ENCODE results near the gene TRRAP.

Gene TRRAP

DNA sequence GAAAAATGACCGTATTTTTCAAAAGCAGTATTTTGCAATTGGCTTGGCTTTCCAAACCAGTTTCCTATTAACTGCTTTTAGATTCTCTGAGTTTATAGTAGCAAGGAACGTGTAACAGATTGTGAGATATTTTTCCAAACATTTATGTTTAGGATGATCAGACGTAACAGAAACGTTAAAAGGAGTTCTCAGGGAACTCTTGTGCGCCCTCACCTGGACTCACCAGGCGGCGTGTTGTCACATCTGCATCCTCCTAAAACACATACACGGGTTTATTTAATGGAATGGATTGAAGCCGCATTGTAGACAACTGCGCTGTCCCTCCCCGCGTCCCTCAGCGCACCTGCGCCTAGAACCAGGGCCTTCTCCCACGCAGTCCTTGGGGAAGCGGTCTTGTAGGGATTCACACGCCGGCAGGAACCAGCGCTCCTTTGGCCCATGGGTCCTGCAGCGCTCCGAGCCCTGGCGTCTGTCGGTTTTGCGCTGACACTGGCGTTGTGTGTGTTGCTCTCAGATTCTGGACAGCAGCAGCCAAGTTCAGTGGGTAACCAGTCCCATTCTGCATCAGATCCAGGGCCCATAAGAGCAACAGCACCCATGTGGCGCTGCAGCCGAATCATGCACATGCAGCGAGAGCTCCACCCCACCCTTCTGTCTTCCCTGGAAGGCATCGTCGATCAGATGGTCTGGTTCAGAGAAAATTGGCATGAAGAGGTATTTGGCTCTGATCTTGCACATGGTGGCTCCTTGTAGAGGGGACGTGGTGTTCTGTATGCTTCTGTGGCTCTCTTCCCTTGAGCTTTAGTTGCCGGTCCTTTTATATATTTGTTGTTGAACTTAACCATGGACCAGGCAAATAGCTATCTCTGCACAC lies 114.9 kb downstream of the TRRAP start:
- no peak for DNase-seq

DNA sequence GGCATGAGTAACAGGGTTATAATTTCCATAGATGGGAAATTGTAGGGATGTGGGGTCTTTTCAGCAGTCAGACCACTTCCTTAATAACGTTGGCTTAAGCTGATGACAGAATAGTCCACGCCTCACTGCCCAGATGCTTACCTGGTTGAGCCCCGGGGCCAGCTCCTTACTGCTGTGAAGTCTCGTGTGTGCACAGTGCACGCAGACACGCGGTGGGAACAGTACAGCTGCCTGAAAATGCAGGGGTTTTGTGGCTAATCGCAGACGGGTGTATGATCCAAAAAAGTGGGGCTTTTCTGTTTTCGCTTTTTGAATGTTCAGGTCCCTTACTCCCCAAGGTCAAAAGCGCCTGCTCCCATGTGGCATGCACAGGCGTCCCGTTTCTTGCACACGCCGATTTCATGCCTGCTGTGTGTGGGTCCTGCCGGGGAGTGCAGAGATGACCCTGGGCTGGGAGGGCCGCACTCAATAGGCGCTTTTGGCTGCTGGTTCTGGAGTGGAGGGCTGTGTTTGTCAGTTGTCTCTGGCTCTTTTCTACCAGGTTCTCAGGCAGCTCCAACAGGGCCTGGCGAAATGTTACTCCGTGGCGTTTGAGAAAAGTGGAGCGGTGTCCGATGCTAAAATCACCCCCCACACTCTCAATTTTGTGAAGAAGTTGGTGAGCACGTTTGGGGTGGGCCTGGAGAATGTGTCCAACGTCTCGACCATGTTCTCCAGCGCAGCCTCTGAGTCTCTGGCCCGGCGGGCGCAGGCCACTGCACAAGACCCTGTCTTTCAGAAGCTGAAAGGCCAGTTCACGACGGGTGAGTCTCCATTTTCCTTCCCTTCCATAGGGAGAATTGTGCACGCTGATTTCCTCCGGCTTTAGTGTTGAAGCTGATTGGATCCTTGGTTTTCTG lies 116.0 kb downstream of the TRRAP start:
- no peak for DNase-seq

DNA sequence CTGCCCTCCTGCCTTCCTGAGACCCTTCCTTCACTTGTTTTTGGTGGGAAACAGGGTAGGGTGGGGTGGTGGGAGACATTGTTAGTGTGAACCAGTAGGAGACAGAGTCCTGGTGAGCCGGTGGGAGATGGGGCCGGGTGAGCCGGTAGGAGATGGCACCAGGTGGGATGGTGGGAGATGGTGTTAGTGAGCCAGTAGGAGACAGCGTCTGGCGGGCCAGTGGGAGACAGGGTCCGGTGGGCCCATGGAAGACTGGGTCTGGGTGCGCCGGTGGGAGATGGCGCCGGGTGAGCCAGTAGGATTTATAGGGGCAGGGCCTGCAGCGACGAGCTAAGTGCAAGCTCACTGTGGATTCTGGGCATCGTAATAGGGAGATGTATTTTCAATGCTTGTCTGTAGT lies 116.8 kb downstream of the TRRAP start:
- DNase-seq = no peak

DNA sequence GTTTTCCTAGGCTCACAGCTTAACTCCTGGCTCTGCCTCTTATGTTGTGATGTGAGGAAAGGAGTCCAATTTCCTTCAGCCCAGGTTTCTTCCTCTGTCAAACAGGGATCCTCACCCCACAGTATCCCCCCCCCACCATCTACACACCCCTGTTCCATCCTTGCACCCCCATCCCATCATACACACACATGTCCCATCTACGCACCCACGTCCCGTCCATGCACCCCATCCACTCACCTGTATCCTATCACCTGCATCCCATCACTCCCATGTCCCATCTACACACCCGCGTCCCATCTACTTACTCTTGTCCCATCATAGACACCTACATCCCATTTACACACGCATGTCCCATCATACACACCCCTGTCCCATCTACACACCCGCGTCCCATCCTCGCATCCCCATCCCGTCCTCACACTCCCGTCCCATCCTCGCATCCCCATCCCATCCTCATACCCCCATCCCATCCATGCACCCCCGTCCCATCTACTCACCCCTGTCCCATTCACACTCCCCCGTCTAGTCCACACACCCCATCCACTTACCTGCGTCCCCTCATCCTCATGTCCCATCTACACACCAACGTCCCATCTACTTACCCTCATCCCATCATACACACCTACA lies 117.3 kb downstream of the TRRAP start:
- no peak for DNase-seq

DNA sequence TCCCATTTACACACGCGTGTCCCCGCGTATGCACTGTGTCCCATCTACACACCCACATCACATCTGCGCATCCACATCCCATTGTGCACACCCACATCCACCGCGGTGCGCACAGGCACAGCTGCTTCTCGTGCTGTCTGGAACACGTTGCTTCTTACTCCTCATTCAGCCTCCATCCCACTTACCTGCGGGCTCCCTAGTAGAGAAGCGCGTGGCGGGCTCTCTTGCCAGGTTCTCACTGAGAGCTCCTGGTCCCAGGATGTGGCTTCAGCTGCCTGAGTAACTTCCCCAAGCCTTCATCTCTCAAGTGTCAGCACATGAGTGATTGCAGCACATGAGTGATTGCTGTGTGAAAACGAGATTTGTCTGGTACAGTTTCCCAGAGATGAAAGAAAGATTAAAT lies 117.8 kb downstream of the TRRAP start:
- DNase-seq = no peak

DNA sequence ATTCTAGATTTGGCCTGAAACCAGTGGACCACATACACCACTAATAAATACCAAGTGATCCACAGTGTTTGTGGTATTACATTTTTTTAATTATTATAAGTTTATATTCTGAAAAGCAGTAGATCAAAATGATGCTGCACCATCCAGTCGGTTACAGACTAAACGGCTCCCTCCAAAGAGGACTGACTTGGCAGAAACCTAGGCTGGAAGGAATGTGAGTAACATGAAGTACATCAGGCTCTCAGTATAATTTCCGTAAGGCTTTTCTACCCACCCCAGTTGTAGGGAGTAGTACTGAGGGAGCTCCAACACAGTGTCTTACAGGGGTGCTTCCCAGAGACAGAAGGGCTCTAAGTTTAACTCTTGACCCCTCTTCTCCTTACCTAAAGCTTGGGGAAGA lies 119.5 kb downstream of the TRRAP start:
- no peak for DNase-seq

DNA sequence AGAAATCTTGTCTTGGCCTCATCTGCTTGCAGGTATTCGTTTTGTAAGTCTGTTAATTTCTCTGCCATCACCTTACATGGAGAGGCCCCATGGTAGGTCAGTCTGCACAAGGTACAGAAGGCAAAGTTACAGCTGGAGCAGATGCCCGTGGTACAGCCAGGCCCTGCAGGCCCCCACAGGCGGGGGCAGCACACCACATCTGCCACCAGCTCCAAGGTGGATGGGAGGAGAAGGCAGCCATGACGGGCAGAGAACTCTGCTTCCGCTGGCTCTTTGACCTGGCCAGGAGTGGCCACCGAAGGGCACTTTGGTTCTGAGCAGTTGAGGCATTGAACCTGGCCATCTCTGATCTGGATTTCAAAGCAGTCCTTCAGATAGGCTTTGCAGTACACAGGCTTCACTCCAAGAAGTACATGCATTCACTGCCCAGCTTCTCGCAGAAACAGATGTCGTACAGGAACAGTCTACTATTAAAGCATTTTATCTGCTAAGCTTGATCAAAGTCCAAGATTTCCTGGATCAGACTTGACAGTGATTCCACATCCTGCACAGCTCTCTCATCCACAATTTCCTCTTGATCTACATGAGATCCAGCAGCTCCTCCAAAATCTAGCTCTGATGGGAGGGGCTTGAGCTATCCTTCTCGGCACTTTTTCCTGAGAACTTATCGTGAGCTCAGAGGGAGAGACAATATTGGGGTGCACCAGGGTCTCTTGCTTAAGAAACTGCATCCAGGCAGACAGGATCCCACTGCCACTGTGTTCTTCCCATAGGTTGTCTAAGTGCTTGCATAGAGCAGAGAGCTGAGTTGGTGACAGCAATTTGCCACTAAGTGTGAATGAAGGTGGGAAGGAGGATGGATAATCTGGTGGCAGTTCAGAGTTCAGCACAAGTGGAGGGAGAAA lies 120.7 kb downstream of the TRRAP start:
- no peak for DNase-seq

DNA sequence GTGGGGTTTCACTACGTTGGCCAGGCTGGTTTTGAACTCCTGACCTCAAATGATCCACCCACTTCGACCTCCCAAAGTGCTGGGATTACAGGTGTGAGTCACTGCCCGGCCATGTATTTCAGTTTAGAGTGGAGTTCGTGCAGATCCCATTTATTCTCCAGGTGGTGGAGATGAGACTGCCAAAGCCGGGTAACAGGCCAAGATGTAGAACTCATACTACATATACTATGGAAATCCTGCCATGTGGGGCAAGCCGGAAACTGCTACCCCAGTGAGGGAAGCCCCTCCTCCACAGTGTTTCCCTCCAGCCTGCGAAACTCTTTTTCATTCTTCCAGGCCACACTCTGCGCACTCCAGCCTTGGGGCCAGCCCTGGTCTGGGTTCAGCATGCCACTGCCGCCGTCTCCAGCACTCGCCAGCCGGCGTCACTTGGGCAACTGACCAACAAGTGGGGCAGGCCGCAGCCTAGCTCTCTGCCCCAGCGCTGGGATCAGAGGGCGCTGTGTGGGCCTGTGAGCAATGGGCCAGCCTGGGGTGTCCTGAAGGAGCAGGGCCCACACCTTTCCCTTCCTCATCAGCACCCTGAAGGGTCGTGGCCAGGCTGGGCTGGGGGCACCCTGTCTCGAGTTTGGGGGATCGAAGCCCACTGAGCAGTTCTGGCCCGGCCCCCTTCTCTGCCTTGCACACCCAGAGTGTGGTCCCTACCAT lies 122.0 kb downstream of the TRRAP start:
- no peak for DNase-seq

DNA sequence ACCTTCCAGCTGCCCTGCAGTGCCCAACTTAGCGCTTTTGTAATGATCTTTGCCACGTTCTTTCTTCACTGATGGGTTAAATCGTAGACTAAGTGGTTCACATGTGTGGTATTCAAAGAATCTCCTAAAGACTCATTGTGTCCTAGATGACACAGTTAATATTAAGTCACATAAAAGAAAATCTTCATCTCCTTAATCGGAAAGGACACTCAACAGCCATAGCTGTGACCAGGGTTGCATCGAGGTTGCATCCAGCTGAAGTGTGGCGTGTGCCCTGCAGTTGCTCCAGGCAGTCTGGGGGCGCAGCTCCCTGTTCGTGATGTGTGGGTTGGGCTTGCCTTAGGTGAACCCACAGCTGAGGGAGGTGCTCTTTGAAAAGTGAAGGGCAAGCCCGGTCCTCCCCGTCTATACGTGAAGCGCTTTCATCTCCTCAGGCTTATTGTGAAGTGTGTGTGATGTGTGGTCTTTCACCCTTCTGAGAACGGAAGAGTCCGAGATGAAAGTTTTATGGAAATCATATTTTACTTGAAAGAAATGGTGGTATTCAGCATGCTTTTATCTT lies 122.7 kb downstream of the TRRAP start:
- no peak for DNase-seq

DNA sequence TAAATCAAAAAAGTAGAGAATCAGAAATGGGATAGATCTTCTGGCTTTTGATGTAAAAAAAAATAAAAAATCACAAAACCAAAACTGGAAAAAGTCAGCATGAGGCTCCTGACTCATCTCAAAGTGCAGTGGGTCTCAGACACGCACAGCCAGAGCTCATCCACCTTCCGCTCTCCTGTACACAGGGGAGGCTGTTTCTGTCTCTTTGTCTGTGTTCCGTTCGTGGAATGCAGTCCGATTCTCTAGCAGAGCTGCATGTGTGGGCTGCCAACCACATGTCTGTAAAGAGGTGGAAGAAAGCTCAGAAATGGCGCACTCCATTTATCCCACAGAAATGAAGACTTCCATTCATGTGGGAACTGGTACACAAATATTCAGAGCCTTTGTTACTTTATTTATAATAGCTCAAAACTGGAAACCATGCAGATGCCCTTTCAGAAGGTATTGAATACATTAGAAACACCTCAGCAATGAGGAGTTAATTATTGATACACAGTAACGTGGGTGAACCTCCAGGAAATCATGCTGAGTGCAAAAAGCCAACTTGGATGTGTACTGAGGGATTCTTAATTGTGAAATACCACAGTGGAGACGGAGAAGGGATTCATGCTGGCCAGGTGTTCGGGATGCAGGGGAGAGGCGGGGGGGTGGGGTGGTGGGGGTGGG lies 123.3 kb downstream of the TRRAP start:
- no peak for DNase-seq

DNA sequence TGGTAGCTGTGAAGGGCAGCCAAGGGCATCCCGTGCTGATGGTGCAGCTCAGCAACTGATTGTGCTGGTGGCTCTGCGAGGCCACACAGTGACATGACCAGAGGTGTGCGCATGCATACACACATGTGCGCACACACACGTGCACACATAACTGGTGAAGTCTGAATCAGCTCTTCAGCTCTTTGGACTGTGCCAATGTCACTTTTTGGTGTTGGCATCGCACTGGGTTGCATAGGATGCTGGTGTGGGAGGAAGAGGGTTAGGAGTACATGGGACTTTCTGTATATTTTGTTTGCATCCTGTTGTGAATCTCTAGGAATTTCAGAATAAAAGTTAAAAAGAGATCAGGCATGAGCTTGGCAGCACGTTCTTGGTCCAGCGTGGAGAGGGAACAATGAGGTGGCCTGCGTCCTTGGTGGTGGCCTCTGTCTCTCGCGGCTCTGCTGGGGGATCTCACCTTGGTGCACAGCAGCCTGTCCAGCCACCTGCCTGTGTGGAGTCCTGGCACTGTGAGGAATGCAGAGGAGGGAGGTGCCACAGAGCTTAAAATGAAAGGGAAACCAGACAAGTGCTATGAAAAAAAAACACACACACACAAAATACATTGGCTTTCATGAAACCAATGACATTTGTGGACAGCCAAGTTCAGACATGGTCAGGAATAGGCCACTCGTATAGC lies 124.0 kb downstream of the TRRAP start:
- DNase-seq = no peak

DNA sequence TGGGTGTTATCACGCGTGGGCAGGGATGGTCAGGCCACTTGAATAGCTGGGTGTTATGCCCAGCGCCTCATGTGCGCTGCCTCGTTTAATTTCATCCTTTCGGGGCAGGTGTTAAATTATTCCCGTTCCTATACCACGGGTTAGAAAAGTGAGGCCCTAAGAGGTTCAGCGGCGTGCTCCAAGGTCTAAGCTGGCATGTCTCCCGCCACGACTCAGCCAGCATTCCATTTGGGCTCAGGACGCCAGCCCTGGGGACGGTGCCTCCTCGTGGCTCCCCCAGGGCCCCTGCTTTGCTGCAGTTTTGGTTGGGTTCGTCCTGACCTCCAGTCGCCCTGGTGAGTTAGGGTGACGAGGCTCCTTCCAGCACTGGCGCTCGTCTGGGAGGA lies 124.5 kb downstream of the TRRAP start:
- DNase-seq = no peak

DNA sequence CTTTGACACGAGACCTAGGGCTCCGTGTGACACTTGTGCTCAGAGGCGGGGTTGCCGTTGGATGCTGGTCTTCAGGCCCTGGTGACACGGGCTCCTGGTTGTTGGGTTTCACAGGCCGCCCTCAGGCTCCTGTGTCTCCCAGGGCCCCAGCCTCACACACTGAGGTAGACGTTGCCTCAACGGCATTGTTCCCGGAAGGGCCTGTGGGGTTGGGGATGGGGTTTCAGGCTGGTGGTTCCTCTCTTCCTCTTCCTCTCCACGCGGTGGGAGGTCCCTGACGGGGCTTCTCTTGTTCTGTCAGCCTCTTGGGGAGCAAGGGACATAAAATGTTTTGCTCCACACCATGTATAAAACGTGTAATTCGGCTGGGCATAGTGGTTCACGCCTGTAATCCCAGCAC lies 125.1 kb downstream of the TRRAP start:
- DNase-seq = no peak

DNA sequence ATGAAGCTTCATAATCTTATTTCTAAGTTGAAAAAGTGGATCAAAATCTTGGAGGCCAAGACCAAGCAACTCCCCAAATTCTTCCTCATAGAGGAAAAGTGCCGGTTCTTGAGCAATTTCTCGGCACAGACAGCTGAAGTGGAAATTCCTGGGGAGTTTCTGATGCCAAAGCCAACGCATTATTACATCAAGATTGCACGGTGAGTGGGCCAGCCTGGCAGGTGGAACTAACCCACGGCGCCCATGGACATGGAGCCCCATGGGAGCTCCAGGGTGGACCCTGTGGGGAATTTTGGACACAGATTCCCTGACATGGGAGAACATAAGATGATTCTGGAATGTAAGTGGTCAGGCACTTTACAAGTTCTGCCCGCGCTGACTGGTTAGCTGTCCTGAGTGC lies 125.9 kb downstream of the TRRAP start:
- DNase-seq = no peak

DNA sequence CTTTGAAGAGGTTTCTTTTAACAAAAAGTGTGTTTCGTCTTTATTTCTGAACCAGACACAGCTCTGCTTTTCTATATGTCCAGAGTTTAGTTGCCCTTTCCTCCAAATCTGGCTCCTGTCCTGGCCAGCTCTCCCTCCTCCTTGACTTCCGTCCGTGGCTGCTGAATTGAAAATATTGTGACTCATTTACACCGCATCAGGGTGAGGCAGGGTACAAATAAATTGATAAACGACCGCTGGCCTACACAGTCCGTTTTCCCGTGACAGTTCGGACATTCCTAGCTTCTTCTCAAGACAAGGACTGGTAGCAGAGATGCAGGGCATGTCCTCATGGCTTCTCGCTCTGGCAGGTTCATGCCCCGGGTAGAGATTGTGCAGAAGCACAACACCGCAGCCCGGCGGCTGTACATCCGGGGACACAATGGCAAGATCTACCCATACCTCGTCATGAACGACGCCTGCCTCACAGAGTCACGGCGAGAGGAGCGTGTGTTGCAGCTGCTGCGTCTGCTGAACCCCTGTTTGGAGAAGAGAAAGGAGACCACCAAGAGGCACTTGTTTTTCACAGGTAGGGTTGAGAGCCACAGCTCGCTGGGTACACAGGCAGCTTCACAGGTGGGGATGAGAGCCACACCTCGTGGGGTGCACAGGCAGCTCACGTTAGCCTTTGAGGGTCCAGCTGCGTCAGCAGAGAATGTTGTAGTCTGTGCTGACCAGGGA lies 126.6 kb downstream of the TRRAP start:
- DNase-seq = no peak

DNA sequence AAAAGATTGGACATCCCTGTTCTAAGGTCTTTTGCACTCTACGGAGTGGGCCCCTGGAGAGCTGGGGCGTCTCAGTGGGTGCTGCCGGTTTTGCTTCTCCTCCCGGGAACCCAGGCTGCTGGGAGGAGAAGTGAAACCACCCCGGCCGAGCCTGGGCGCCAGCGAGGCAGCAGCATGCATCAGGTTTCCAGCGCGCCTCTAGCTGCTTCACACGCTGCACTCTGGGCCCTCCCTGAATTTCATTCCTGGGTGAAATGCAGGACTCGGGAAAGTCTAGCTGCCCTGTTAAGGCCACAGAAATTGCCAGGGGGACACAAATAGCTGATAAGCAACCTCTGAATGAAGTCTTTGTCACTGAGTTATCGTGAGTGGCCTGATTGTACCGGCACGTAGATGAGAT lies 127.4 kb downstream of the TRRAP start:
- no peak for DNase-seq

DNA sequence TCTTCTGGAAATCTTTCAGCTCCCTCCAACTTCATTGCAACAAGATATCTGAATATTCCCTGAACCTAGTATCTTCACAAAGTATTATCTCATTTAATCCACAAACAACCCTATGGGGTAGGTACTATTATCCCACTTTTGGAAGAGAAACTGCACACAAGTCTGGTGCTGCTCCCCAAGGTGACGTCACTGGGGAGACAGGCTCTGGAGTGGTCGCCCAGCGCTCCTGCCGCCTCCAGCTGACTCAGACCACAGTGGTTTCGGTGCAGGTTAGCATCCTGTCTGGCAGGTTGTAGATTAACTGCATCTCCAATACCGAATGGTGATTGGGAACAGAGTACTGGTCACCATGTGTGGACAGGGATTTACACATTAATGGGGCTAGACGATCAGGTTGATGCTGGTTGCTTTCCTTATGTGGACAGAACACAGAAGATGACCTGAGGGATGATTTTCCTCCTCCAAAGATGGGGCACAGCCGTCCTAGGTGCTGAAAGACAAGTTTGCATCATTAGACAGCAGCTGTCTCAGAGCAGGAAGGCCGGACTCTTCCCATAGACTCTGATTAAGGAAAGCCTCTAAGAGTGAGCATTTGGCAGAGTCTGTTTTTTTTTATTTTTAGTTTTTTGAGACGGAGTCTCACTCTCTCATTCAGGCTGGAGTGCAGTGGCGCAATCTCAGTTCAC lies 128.6 kb downstream of the TRRAP start:
- DNase-seq = no peak

DNA sequence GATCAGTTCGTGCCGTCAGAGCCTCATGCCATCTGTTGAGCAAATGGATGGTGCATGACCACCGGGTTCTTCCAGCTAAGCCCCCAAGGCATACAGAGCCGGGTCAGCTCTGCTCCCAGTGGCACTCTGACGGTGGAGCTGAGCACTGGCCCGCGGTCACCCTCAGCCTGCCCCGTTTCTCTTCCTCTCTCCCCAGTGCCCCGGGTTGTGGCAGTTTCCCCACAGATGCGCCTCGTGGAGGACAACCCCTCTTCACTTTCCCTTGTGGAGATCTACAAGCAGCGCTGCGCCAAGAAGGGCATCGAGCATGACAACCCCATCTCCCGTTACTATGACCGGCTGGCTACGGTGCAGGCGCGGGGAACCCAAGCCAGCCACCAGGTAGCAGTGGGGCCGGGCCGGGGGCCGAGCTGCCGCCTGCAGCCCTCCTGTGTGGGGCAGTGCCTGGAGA lies 129.9 kb downstream of the TRRAP start:
- DNase-seq = no peak

Data from hematopoietic multipotent progenitor cell treated with erythropoietin and hydrocortisone succinate and interleukin-3 and kit ligand, for 4 days (in vitro differentiated cells).